Liver (tissue), 9 donors: ENCODE data around the gene ZNF79. TPM values are rescaled to one million over a fixed set of nuclear protein-coding genes. Genes with fewer than 3 reads are reported as not detected.

ENCODE experiments used
- DNase-seq: peaks from one replicate; pipeline ENCODE4 v3.0.0-alpha.2; 2017; ENCODE audit warnings: low spot score
- H3K27ac ChIP-seq, 2 donors: one replicate each; pipeline ENCODE4 v1.7.0; 2013; ENCODE audit warnings: inconsistent platforms in 2 of 2, low read length in 2 of 2, control low read depth in 1 of 2, low read depth in 1 of 2, mild to moderate bottlenecking in 1 of 2
- H3K27me3 ChIP-seq, 4 donors: one replicate each; pipeline versions ENCODE4 v1.6.1 to v1.7.0; 2013; ENCODE audit warnings: low read length in 3 of 4, inconsistent platforms in 1 of 4, mild to moderate bottlenecking in 1 of 4, moderate library complexity in 1 of 4; ENCODE audit not compliant: control insufficient read depth in 4 of 4, insufficient read depth in 4 of 4
- H3K36me3 ChIP-seq, 4 donors: one replicate each; pipeline versions ENCODE4 v1.6.1 to v1.7.0; 2013; ENCODE audit warnings: low read length in 3 of 4, mild to moderate bottlenecking in 3 of 4, low read depth in 1 of 4, moderate library complexity in 1 of 4; ENCODE audit not compliant: control insufficient read depth in 4 of 4, insufficient read depth in 3 of 4
- H3K4me1 ChIP-seq, 4 donors: one replicate each; pipeline versions ENCODE4 v1.6.1 to v1.7.0; 2013; ENCODE audit warnings: low read length in 3 of 4, mild to moderate bottlenecking in 3 of 4, moderate library complexity in 1 of 4; ENCODE audit not compliant: control insufficient read depth in 4 of 4, insufficient read depth in 4 of 4
- H3K4me3 ChIP-seq, 3 donors: one replicate each; pipeline versions ENCODE4 v1.6.1 to v1.7.0; 2013; ENCODE audit warnings: low read length in 3 of 3, control low read depth in 1 of 3, low read depth in 1 of 3, mild to moderate bottlenecking in 1 of 3
- H3K9ac ChIP-seq, 2 donors: one replicate each; pipeline ENCODE4 v1.7.0; 2013; ENCODE audit warnings: low read length in 2 of 2, mild to moderate bottlenecking in 2 of 2, moderate library complexity in 2 of 2, control low read depth in 1 of 2, low read depth in 1 of 2
- H3K9me3 ChIP-seq, 4 donors: one replicate each; pipeline versions ENCODE4 v1.6.1 to v1.7.0; 2013; ENCODE audit warnings: low read length in 3 of 4; ENCODE audit not compliant: control insufficient read depth in 4 of 4
- ATF3 ChIP-seq: IDR thresholded peaks from 2 replicates; pipeline ENCODE4 v1.6.1; 2016; ENCODE audit warnings: antibody characterized with exemption
- CTCF ChIP-seq: fragments of 150-350 bp; IDR thresholded peaks from 2 replicates; pipeline ENCODE4 v1.5.1; 2017; ENCODE audit warnings: improper control_type of control experiment, low read depth, low read length; ENCODE audit not compliant: missing input control
- FOXA1 ChIP-seq: IDR thresholded peaks from 2 replicates; pipeline ENCODE4 v1.6.1; 2016; ENCODE audit warnings: antibody characterized with exemption
- GABPA ChIP-seq, 2 donors: IDR thresholded peaks in 1 of 2; conservative IDR thresholded peaks in 1 of 2; 2 replicates each; pipeline ENCODE4 v1.6.1; 2016; ENCODE audit warnings: antibody characterized with exemption in 2 of 2, mild to moderate bottlenecking in 1 of 2, moderate library complexity in 1 of 2
- HNF4A ChIP-seq, 2 donors: conservative IDR thresholded peaks; 2 replicates each; pipeline ENCODE4 v1.6.1; 2016; ENCODE audit warnings: antibody characterized with exemption in 2 of 2, mild to moderate bottlenecking in 2 of 2
- HNF4G ChIP-seq: IDR thresholded peaks from 2 replicates; pipeline ENCODE4 v1.6.1; 2016; ENCODE audit warnings: antibody characterized with exemption
- JUND ChIP-seq, 2 donors: IDR thresholded peaks; 2 replicates each; pipeline ENCODE4 v1.6.1; 2016; ENCODE audit warnings: antibody characterized with exemption in 2 of 2
- MAX ChIP-seq: IDR thresholded peaks from 2 replicates; pipeline ENCODE4 v1.6.1; 2016; ENCODE audit warnings: antibody characterized with exemption
- RAD21 ChIP-seq, 2 donors: IDR thresholded peaks; 2 replicates each; pipeline ENCODE4 v1.6.1; 2016; ENCODE audit warnings: antibody characterized with exemption in 2 of 2, mild to moderate bottlenecking in 2 of 2
- REST ChIP-seq: IDR thresholded peaks from 2 replicates; pipeline ENCODE4 v1.6.1; 2016; ENCODE audit warnings: antibody characterized with exemption, mild to moderate bottlenecking
- RXRA ChIP-seq, 2 donors: IDR thresholded peaks; 2 replicates each; pipeline ENCODE4 v1.6.1; 2017 to 2018; ENCODE audit warnings: antibody characterized with exemption in 2 of 2, mild to moderate bottlenecking in 1 of 2
- SP1 ChIP-seq: IDR thresholded peaks from 2 replicates; pipeline ENCODE4 v1.6.1; 2018; ENCODE audit warnings: antibody characterized with exemption, mild to moderate bottlenecking
- TAF1 ChIP-seq: conservative IDR thresholded peaks from 2 replicates; pipeline ENCODE4 v1.6.1; 2016; ENCODE audit warnings: antibody characterized with exemption, mild to moderate bottlenecking
- YY1 ChIP-seq: IDR thresholded peaks from 2 replicates; pipeline ENCODE4 v1.6.1; 2016; ENCODE audit warnings: antibody characterized with exemption, mild to moderate bottlenecking
- WGBS: extraction: QIAGEN DNeasy Blood & Tissue Kit; methylation state at CpG from one replicate; pipeline ENCODE4 v1.1.7; 2013; 5-methylcytosine and 5-hydroxymethylcytosine counted together
- polyA plus RNA-seq, 2 donors: library from polyadenylated mRNA; stranded (reverse) in 1 of 2; unstranded in 1 of 2; fragments of 200-250 nt in 1 of 2; fragments of >200 nt in 1 of 2; fragmentation: Nextera tagmentation in 1 of 2; extraction: Ambion mirVana in 1 of 2; gene quantifications; one replicate each; pipeline versions ENCODE4 v1.2.1 to v1.2.3, GENCODE V29; 2013 to 2015
- total RNA-seq, 2 donors: library from RNA; depleted of rRNA; stranded (reverse); fragments of >200 nt; gene quantifications; one replicate each; pipeline ENCODE4 v1.2.3, GENCODE V29; 2014
- TF ChIP-seq, protein P1 (sequence below): IDR thresholded peaks from 2 replicates; pipeline ENCODE4 v1.6.1; 2016; ENCODE audit warnings: antibody characterized with exemption
- donor health status: healthy.
- donor health status: healthy.
- donor health status: healthy.
- donor health status: healthy.
- donor health status: healthy.

ZNF79 gene
- total and polyA plus RNA-seq, 4 donors, result 2.2 to 6.9 (median 4.2) TPM

- Histone ChIP-seq H3K27me3 (no peaks in the 10 kb centered on the region), H3K27ac (no peak overlapping the region), H3K4me1 (peaks cover 3 to 14% (median 12%) of the 10 kb centered on the region in 4 donors), H3K36me3 (peaks cover 20 to 71% (median 60%) of the 10 kb centered on the region in 4 donors), H3K4me3 (peak overlapping the region in 1 of 3 donors; percentile 12), H3K9me3 (peaks cover 8 to 11% (median 10%) of the 10 kb centered on the region in 4 donors), H3K9ac (no peak overlapping the region)
- 94% methylated on average over 17 of the region's 17 CpGs for WGBS
- TF ChIP-seq REST (no peak), JUND (IDR thresholded peaks at IDR 0.05) (no peak), TAF1 (no peak), HNF4A (conservative IDR thresholded peaks at IDR 0.05) (no peak), GABPA (IDR thresholded peaks at IDR 0.05 in 1 of 2, conservative IDR thresholded peaks at IDR 0.05 in 1 of 2) (no peak), RXRA (IDR thresholded peaks at IDR 0.05) (no peak), HNF4G (no peak), MAX (no peak), CTCF (no peak), ATF3 (no peak), YY1 (no peak), SP1 (no peak), FOXA1 (no peak), RAD21 (IDR thresholded peaks at IDR 0.05) (no peak)
- TF ChIP-seq, protein P1, sequence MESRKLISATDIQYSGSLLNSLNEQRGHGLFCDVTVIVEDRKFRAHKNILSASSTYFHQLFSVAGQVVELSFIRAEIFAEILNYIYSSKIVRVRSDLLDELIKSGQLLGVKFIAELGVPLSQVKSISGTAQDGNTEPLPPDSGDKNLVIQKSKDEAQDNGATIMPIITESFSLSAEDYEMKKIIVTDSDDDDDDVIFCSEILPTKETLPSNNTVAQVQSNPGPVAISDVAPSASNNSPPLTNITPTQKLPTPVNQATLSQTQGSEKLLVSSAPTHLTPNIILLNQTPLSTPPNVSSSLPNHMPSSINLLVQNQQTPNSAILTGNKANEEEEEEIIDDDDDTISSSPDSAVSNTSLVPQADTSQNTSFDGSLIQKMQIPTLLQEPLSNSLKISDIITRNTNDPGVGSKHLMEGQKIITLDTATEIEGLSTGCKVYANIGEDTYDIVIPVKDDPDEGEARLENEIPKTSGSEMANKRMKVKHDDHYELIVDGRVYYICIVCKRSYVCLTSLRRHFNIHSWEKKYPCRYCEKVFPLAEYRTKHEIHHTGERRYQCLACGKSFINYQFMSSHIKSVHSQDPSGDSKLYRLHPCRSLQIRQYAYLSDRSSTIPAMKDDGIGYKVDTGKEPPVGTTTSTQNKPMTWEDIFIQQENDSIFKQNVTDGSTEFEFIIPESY, result no peak
- DNase-seq, result no peak
These were observed 20.2 kb downstream of the ZNF79 start for GRCh38 chr9:127444283-127444920.
